ENCODE measurements around the gene IFRD2. TPM values are rescaled to one million over a fixed set of nuclear protein-coding genes. Genes with fewer than 3 reads are reported as not detected.
A peak's percentile ranks its signal among the peaks of the same experiment; 100 is the strongest.

Gene IFRD2
- total and polyA plus RNA-seq, 9 of the 15 experiments (the other 6 are each of a cell fraction or from before 2014, with no cell fraction given), result 30.5 to 115 (median 52.8) TPM

GRCh38 chr3:50246517-50246954 lies 45.7 kb downstream of the IFRD2 start (continued):
- TF ChIP-seq PKNOX1 (IDR thresholded peaks at IDR 0.05) (peak; percentile 40; the same call in 1 of the 2 replicates), ZNF3 (CRISPR knock-in tag; IDR thresholded peaks at IDR 0.05) (no peak), CLOCK (CRISPR knock-in tag; IDR thresholded peaks at IDR 0.05; ENCODE audit: borderline replicate concordance) (no peak), EP400 (IDR thresholded peaks at IDR 0.05) (peak; percentile 44; the same call in 1 of the 2 replicates), GABPB1 (CRISPR knock-in tag; IDR thresholded peaks at IDR 0.05) (peak; percentile 76; the same call in 1 of the 2 replicates), MAX (CRISPR knock-in tag; IDR thresholded peaks at IDR 0.05) (no peak; the same call in 1 of the 2 replicates), HDAC1 (IDR thresholded peaks at IDR 0.05) (peak in 1 of 2 experiments; percentile 44; a peak in 1 of 4 replicates), BRF1 (IDR thresholded peaks at IDR 0.05; ENCODE audit: borderline replicate concordance, extremely low read depth, insufficient read length) (no peak), ZNF224 (CRISPR knock-in tag; IDR thresholded peaks at IDR 0.05) (no peak), NFIC (IDR thresholded peaks at IDR 0.05) (no peak), NKRF (IDR thresholded peaks at IDR 0.05; ENCODE audit: borderline replicate concordance) (0 out of 2 replicates have a peak, but pooled peaks have one; percentile 31), PHF20 (IDR thresholded peaks at IDR 0.05; ENCODE audit: partially characterized antibody) (no peak), HLTF (IDR thresholded peaks at IDR 0.05) (no peak), GABPA (tag; conservative IDR thresholded peaks at IDR 0.05; ENCODE audit: low read depth) (peak; percentile 87), MEF2D (tag; conservative IDR thresholded peaks at IDR 0.05; ENCODE audit: low read depth) (no peak), ETS2 (tag; IDR thresholded peaks at IDR 0.05; ENCODE audit: borderline replicate concordance, poor library complexity, severe bottlenecking) (no peak), ZNF707 (CRISPR knock-in tag; conservative IDR thresholded peaks at IDR 0.05) (no peak), SETDB1 (IDR thresholded peaks at IDR 0.05; ENCODE audit: low read length) (no peak), MTF1 (CRISPR knock-in tag; IDR thresholded peaks at IDR 0.05; ENCODE audit: borderline replicate concordance) (no peak), SIRT6 (IDR thresholded peaks at IDR 0.05; ENCODE audit: low read depth, low read length) (no peak), THRB (CRISPR knock-in tag; conservative IDR thresholded peaks at IDR 0.05) (no peak), ZNF766 (CRISPR knock-in tag; conservative IDR thresholded peaks at IDR 0.05) (no peak), HMG20A (CRISPR knock-in tag; conservative IDR thresholded peaks at IDR 0.05) (no peak)
